HG03565 (cell line): ENCODE data around the gene MYPN.
"Not testable (repeated sequence)": the region's sequence is repeated elsewhere in the genome, so short reads cannot be mapped to it uniquely, and the experiment has no call there.

Source experiments
- ATAC-seq: cut with Tn5 transposase; IDR thresholded peaks from one replicate; pipeline ENCODE4 v1.9.1; 2021; ENCODE audit warnings: mild to moderate bottlenecking, moderate library complexity; ENCODE audit not compliant: unreplicated experiment

MYPN gene

DNA sequence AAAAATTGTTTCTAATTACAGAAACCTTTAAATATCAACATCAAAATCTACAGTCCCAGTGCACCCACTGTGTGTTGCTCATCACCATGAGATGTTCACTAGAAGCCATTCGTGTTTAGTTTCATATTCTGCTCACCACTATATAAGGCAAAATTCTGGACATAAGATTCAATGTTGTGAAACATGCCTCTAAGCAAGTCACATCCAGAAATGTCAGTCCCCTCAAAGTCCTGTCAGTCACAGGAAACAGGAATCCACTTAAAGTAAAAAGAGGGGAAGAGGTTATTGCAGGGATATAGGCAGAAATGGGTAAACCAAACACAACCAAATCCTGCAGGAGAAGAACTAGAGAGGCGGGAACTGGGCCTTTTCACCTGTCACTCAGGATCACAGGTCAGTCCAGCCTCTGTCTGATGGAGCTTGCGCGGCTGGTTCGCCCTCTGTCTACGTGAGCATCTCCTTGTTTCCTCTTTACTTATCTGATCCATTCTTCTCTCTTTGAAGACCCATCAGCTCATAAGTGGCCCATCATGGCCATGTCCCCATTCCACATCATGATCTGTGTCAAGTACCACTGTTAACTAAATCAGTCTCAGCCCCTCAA lies 58.4 kb downstream of the MYPN start:
- ATAC-seq = no peak

DNA sequence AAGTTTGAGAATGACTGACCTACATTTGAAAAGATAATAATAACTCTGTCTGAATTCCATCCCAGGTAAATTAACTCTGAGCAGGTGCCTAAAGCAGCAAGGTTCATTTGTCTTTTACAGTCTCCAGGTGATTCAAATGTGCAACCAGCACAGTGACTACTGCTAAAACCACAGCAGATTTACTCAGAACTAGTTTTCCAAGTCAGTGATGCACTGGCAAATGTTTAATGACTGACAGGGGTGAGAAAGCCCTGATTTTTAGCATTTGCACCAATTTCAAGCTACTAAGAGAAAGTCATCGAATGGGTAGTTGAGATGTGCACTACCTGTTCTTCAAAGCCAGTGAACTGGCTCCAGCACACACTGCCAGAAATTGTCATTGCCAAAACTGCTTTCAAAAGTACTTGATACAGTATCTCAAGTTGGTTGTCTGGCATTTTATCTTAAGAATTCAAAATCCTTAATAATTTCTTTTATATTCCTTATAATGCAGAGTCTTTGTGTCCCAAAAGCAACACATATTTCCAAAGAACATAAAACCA lies 62.3 kb downstream of the MYPN start:
- no peak for ATAC-seq

DNA sequence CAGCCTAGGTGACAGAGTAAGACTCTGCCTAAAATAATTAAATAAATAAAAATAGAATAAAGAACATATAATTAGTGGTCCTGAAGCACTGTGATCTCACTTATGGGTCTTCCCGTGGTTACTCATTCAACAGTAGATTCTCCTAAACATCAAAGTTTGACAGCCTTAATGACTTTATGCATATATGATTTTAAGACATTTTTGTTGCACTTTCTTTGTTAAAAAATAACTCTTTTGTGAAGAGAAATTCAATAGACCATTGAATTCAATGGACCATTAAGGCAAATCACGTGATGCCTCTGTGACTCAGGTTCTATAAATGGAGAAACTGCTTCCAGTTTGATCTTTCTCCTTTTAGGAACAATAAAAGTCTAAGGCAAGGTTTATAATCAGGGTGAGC lies 63.0 kb downstream of the MYPN start:
- ATAC-seq = no peak

DNA sequence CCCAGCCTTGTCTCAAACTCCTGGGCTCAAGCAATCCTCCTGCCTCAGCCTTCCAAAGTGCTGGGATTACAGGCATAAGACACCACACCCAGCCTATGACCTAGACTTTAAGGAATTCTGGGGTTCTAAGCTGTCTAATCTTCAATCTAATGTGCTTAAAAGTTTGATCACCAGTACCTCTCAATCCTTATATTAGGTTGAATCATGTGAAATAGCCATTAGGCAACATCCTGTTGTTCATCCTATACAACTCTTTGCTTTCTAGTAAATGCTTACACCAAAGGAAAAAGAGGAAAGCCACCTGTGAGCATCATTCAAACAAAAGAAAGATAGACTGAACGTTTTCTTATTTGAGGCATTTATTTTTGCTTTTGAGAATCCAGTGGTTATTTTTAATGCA lies 66.7 kb downstream of the MYPN start:
- no peak for ATAC-seq

DNA sequence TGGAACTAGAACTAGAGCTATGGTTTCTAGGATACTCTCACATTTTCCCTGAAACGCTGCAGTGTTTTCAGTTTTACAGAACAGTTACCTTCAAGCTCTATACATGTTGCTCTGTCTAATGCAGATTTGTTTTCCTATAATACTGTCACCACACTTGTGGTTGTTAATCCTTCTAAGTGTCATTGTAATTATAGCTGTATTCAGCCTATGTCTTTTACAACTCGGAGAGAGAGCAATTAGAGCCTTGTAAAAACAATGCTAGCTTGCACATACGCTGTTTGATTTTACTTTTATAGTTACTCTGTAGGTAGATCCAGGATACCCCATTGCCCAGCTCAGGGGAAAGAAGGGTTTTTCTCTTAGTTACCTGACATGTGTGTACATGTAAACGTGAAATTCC lies 67.5 kb downstream of the MYPN start:
- ATAC-seq = no peak

DNA sequence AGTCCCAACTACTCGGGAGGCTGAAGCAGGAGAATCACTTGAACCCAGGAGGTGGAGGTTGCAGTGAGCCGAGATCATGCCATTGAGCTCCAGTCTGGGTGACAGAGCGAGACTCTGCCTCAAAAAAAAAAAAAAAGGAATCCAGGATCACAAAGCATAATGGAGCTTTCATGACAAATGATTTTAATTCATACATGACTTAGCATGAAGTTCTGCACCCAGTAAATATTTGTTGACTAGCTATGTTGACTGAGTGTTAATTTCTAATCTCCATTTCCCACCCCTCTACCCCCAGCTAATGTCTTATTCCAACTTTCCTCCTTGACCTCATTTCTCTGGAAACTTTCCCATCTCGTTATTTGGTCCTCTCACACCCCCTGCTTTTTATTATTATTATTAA lies 69.3 kb downstream of the MYPN start:
- no peak for ATAC-seq

DNA sequence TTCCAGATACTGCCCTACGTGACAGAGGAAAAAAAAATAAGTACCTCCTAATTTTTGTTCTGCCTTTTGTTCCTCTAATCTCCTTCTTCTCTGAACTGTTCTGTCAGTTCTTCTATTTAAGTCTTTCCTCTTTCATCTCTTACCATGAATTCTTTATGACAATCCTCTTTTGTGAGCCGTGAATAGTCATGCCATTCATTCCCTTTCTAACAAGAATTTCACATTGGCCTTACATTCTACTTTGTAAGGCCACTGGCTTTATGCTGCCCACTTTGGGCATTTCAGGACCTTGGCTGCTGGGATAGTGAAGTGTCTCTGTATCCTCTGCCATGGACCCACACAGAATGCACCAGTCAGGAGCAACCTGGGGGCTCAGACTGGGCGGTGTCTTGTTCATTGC lies 69.7 kb downstream of the MYPN start:
- ATAC-seq = no peak

DNA sequence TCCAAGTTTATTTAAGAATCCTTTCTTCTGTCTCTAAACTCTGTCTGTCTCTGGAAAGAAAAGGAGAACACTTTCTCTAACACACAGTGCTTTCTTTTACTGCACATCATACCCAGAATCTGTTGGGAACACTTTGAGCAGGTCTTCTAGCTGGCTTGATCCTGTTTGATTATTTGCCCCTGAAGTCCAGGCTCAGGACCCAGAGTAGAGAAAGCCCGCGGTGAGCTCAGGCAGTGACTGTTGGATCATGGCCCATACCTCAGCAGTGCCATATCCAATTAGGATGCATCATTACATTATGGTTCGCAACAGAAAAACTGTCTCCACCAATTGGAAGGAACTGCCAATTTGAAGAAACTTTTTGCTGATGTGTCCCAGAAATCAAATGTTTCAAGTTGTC lies 71.2 kb downstream of the MYPN start:
- ATAC-seq = no peak

DNA sequence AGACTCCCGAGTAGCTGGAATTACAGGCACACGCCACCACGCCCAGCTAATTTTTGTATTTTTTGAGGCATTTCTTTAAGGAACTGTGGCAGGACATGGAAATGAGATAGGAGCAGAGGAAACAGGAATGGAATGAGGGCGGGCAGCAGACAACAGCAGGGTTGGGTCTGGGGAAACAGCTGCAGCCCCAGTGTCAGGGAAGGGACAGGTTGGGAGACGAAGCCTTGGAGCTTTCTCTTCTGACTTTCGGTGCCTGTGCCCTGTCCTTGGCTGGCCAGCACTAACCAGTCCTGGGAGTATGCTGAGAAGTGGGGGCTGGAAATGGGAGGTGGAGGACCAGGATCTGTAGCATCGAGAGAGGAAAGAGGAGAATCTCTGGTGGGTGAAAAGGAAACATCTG lies 75.3 kb downstream of the MYPN start:
- ATAC-seq = no peak

DNA sequence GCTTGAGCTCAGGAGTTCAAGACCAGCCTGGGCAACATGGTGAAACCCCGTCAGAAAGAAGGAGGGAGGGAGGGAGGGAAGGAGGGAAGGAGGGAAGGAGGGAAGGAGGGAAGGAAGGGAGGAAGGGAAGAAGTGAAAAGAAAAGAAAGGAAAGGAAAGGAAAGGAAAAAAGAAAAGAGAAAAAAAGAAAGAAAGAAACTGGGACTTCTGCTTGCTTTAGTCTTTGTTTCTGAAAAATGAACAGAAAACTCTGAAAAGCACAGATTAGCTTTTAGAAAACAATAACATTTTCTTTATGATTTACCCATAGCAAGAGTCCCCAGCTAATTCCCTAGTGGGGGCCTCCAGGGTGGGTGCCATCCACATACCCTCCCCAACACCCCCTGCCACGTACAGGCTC lies 75.8 kb downstream of the MYPN start:
- ATAC-seq = no peak

DNA sequence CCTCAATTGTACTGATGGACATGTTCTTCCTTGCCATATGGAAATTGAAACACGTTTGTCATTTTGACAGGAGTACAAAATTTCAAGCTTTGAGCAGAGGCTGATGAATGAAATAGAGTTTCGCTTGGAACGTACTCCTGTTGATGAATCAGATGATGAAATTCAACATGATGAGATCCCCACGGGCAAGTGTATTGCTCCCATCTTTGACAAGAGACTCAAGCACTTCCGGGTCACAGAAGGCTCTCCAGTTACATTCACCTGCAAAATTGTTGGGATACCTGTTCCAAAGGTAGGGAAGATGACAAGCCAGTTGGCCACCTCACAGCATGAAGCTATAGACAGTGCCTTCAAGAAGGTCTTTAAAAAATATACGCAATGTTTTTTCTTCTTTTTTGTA lies 79.5 kb downstream of the MYPN start:
- ATAC-seq = no peak

DNA sequence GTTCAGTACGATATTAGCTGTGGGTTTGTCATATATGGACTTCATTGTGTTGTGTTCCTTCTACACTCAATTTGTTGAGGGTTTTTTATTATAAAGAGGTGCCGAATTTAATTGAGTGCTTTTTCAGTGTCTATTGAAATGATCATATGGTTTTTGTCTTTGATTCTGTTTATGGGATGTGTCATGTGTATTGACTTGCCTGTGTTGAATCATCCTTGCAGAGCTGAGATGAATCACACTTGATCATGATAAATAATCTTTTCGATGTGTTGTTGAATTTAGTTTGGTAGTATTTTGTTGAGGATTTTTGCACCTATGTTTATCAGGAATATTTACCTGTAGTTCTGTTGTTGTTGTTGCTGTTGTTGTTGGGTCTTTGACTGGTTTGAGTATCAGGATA lies 82.8 kb downstream of the MYPN start:
- no peak for ATAC-seq

DNA sequence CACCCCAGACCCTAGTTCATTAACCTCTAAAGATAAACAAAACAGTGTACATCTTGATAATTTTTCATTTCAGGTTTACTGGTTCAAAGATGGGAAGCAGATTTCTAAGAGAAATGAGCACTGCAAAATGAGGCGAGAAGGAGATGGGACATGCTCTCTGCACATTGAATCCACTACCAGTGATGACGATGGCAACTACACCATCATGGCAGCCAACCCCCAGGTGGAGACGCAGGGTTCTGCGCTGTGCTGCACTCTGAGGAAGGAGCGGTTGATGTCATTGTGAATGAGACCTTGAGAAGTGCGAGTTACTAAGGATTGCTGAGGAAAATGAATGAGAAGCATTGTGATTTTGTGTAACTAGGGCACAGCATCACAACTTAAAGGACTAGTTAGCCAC lies 85.0 kb downstream of the MYPN start:
- no peak for ATAC-seq

DNA sequence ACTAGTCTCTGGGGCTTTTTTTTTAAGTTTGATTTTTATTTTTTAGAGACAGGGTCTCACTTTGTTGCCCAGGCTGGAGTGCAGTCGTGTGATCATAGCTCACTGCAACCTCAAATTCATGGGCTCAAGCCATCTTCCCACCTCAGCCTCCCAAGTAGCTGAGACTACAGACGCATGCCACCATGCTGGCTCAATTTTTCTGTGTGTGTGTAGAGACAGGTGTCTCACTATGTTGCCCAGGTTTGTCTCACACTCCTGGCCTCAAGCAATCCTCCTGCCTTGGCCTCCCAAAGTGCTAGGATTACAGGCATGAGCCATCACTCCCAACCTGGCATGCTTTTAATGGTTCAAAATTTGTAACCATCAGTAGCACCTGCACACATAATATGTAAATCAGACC lies 86.5 kb downstream of the MYPN start:
- not testable (repeated sequence) for ATAC-seq

DNA sequence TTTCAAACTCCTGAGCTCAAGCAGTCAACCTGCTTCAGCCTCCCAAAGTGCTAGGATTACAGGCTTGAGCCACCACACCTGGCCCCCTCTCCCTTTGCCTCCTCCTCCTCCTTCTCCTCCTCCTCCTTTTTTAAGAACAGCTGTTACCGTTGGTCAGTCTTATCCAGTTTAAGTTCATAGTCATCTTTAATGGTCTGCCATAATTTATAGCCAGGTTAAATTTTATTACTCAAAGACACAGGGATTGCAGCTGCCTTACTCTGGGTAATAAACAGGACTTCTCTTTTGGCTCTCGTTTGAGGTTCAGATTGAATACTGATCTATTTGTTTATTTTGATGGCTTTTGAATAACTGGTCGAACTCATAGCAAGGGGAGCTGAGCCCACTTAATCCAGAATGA lies 87.4 kb downstream of the MYPN start:
- ATAC-seq = no peak

DNA sequence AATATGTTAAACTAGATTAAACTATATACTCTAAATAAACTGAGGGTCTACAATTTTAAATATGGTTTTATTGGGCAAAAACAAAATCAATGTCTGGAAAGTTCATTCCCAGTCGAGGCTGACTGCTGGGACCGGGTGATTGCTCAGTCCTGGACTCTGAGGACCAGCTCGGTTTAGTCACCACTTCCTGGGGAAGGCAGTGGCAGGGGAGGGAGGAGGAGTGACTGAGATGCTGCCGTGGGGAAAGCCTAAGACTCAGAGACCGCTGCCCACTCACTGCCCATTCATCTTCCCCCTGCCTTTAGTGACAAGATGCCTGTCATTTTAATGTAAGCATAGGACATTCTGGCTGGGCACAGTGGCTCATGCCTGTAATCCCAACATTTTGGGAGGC lies 93.7 kb downstream of the MYPN start:
- ATAC-seq = no peak

DNA sequence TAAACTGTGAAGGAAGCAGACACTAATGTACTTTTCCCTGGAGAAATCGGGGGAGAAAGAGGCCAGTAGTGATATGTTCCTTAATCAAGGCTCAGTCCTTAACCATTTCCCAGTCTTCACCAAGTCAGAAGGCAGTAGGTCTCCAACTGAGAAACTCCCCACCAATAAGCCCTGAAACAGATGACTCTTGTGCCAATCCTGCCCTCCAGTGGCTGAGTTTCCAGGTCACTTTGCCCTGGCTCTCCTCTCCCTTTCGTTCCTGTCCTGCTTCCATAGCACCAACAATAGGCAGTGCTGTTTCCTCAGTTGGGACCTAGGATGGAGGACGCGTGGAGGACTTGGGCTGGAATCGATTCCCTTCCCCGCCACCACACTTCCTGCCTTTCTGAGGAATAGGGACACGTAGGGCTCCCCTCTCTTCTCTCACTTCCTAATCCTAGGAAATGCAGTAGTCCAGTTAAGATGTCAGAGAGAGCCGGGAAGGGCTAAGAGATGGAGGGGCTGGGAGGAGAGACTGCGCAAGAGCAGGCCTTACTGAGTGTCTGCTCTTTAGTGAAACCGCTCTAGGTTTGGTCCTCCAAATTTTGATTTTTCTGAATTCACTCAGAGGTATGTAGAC lies 99.2 kb downstream of the MYPN start:
- ATAC-seq = no peak

DNA sequence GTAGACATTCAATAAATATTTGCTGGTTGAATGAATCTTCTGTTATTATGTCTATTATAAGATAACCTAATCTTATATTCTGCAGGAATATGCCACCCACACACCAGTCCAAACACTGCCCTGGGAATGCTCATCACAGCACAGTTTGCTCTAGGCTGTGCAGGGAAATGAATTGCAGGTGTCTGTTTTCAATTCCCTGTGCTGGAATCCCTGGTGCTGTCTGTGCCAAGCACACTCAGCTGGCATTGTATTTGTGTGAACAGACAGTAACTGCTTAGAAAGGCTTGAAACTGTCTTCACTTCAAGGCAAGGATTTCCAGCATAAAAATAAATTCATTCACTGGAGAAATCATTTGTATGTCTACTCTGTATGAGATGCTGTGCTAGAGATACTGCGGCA lies 102.4 kb downstream of the MYPN start:
- no peak for ATAC-seq

DNA sequence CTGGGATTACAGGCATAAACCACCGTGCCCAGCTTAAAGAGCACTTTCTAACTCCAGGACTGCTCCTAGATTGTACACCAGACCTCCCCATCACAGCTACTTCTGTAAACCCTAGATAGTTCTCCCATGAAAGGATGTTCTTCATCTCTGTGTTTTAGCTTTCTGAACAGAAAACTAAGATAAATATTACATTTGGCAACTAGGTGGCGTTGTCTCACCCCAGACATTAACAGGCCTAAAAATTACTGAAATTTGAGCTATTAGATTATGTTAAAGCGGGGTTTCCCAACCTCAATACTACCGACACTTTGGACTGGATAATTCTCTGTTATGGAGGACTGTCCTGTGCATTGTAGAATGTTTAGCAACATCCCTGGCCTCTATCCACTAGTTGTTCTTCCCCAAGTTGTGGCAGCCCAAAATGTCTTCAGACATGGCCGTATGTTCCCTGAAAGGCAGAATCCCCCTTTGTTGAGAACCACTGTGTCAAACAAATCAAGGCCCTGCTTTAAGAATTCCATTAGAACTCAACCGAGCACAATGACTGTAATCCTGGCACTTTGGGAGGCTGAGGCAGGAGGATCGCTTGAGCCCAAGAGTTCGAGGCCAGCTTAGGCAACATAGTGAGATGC lies 103.5 kb downstream of the MYPN start:
- no peak for ATAC-seq

DNA sequence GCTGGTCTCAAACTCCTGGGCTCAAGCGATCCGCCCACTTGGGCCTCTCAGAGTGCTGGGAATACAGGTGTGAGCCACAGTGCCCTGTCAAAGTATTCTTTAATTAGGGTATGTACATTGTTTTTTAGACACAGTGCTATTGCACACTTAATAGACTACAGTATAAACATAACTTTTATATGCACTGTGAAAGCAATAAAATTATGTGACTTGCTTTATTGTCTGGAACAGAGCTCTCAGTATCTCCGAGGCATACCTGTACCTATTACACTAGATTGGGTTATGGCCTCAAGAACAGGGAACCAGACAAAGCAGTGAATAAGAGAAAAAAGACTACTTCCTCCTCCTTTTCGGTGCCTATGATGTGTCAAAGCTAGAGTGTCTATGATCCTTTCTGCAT lies 109.5 kb downstream of the MYPN start:
- no peak for ATAC-seq

DNA sequence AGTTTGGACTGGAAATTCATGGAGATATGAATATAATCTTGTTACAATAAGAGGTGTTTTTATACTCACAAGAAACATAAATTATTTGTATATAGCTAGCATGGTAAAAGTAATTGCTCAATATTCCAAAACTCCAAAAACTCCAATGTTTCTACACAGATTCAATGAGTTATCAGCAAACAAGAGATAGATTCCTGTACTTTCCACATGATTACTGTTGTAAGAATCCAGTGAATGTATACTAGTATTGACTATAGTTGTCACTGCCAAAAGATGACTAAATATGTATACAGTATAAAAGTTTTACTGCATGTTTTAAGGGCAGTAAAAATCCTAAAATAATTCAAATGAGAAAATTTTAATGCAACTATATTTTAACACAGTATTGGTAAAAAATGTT lies 111.9 kb downstream of the MYPN start:
- no peak for ATAC-seq

DNA sequence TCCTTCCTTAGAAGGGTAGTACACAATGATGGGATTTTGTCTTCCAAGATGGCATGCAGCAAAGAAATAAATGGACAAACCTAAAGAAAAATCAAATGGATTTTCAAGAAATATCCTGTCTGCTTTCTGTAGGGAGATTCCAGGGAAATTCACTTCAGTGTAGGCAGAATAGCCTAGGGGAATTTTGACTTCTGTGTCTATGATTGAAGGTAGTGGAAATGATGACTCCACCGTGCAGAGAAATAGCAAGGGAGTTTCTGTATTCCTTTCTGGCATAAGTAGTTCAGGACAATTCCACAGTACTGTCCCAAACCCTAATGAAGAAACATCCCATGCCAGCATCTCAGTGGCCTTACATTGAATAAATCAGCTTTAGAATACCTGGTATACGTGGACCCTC lies 113.1 kb downstream of the MYPN start:
- no peak for ATAC-seq
